ENCODE measurements around the gene HIBADH. TPM values are rescaled to one million over a fixed set of nuclear protein-coding genes. Genes with fewer than 3 reads are reported as not detected.
A peak's percentile ranks its signal among the peaks of the same experiment; 100 is the strongest.

HIBADH gene
- total and polyA plus RNA-seq, 2 experiments from 2014 or later = 62.5 to 83.8 TPM

GRCh38 chr7:27670177-27670576, 7.5 kb upstream of the HIBADH start:
- H3K27ac ChIP-seq = no peak overlapping the region
- no peaks in the 10 kb centered on the region for H3K27me3 ChIP-seq
- DNase-seq (ENCODE audit: low read depth in 1 of 2, low spot score in 1 of 2) = no peak
- H3K36me3 ChIP-seq = no peaks in the 10 kb centered on the region
- TF ChIP-seq CTCF (IDR thresholded peaks at IDR 0.05; ENCODE audit: low read depth, low read length) = no peak
- H3K4me1 ChIP-seq (ENCODE audit: low read depth) = no peaks in the 10 kb centered on the region
- no peaks in the 10 kb centered on the region for H3K9me3 ChIP-seq (ENCODE audit: low read depth)
- no peak overlapping the region for H3K4me3 ChIP-seq

GRCh38 chr7:27665531-27665930, 2.8 kb upstream of the HIBADH start:
- H3K9me3 ChIP-seq (ENCODE audit: low read depth) = no peaks in the 10 kb centered on the region
- H3K4me1 ChIP-seq (ENCODE audit: low read depth) = no peaks in the 10 kb centered on the region
- no peak overlapping the region for H3K4me3 ChIP-seq
- no peaks in the 10 kb centered on the region for H3K27me3 ChIP-seq
- no peak for TF ChIP-seq CTCF (IDR thresholded peaks at IDR 0.05; ENCODE audit: low read depth, low read length)
- DNase-seq (ENCODE audit: low read depth in 1 of 2, low spot score in 1 of 2) = no peak
- no peak overlapping the region for H3K27ac ChIP-seq
- H3K36me3 ChIP-seq = no peaks in the 10 kb centered on the region

- Histone ChIP-seq H3K27me3 (no peaks in the 10 kb centered on the region), H3K4me3 (no peak overlapping the region), H3K36me3 (no peaks in the 10 kb centered on the region), H3K27ac (no peak overlapping the region), H3K9me3 (ENCODE audit: low read depth) (no peaks in the 10 kb centered on the region), H3K4me1 (ENCODE audit: low read depth) (no peaks in the 10 kb centered on the region)
- DNase-seq (ENCODE audit: low read depth in 1 of 2, low spot score in 1 of 2) = no peak
- TF ChIP-seq CTCF (IDR thresholded peaks at IDR 0.05; ENCODE audit: low read depth, low read length) = no peak
Observed at GRCh38 chr7:27663989-27664331, 1.3 kb upstream of the HIBADH start.

GRCh38 chr7:27661811-27662489, 733 bp downstream of the HIBADH start:
- Histone ChIP-seq H3K9me3 (ENCODE audit: low read depth) (no peaks in the 10 kb centered on the region), H3K36me3 (no peaks in the 10 kb centered on the region), H3K4me3 (peak overlapping the region; percentile 64), H3K4me1 (ENCODE audit: low read depth) (no peaks in the 10 kb centered on the region), H3K27ac (peak overlapping the region; percentile 80), H3K27me3 (no peaks in the 10 kb centered on the region)
- DNase-seq (ENCODE audit: low read depth in 1 of 2, low spot score in 1 of 2) = peak in 1 of 2 donors; percentile 21
- TF ChIP-seq CTCF (IDR thresholded peaks at IDR 0.05; ENCODE audit: low read depth, low read length) = no peak

- Histone ChIP-seq H3K27me3 (no peaks in the 10 kb centered on the region), H3K36me3 (no peaks in the 10 kb centered on the region), H3K9me3 (ENCODE audit: low read depth) (no peaks in the 10 kb centered on the region), H3K4me3 (no peak overlapping the region), H3K27ac (no peak overlapping the region), H3K4me1 (ENCODE audit: low read depth) (no peaks in the 10 kb centered on the region)
- DNase-seq (ENCODE audit: low read depth in 1 of 2, low spot score in 1 of 2) = no peak
- no peak for TF ChIP-seq CTCF (IDR thresholded peaks at IDR 0.05; ENCODE audit: low read depth, low read length)
Observed at GRCh38 chr7:27656724-27657123, 6.0 kb downstream of the HIBADH start.
